ENCODE data around the gene MYO18B.

DNA sequence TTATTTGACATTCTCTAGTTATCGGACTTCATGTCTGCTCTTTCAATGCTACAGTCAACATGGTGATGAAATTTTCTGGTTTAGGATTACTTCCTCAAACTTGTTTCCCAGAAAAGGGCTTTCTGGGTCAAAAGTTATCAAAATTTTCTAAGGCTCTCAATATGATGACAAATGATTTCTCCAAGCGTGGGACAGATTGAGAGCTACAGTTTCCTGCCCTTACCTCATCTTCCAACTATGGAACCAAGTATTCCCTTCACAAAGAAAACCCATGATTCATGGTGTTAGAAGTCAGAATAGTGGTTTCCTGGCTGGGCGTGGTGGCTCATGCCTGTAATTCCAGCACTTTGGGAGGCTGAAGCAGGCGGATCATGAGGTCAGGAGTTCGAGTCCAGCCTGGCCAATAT, 17.8 kb downstream of the MYO18B start:
- TF ChIP-seq, protein P1, sequence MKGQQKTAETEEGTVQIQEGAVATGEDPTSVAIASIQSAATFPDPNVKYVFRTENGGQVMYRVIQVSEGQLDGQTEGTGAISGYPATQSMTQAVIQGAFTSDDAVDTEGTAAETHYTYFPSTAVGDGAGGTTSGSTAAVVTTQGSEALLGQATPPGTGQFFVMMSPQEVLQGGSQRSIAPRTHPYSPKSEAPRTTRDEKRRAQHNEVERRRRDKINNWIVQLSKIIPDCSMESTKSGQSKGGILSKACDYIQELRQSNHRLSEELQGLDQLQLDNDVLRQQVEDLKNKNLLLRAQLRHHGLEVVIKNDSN (IDR thresholded peaks at IDR 0.05), result no peak
- TF ChIP-seq EP300 (IDR thresholded peaks at IDR 0.05; ENCODE audit: borderline replicate concordance) (0 out of 2 replicates have a peak, but pooled peaks have one; percentile 23), YY1 (IDR thresholded peaks at IDR 0.05; ENCODE audit: low read depth) (no peak), EGR1 (IDR thresholded peaks at IDR 0.05) (no peak), CREB1 (IDR thresholded peaks at IDR 0.05; ENCODE audit: low read depth) (no peak), RAD21 (IDR thresholded peaks at IDR 0.05; ENCODE audit: low read depth) (no peak), CEBPB (IDR thresholded peaks at IDR 0.05) (no peak), FOXM1 (IDR thresholded peaks at IDR 0.05; ENCODE audit: borderline replicate concordance, low read depth) (no peak), TAF1 (IDR thresholded peaks at IDR 0.05; ENCODE audit: low read depth) (no peak), TEAD4 (IDR thresholded peaks at IDR 0.05) (0 out of 2 replicates have a peak, but pooled peaks have one; percentile 15)
- TF ChIP-seq, protein P2, sequence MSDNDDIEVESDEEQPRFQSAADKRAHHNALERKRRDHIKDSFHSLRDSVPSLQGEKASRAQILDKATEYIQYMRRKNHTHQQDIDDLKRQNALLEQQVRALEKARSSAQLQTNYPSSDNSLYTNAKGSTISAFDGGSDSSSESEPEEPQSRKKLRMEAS (IDR thresholded peaks at IDR 0.05), result no peak
- TF ChIP-seq, protein P3, sequence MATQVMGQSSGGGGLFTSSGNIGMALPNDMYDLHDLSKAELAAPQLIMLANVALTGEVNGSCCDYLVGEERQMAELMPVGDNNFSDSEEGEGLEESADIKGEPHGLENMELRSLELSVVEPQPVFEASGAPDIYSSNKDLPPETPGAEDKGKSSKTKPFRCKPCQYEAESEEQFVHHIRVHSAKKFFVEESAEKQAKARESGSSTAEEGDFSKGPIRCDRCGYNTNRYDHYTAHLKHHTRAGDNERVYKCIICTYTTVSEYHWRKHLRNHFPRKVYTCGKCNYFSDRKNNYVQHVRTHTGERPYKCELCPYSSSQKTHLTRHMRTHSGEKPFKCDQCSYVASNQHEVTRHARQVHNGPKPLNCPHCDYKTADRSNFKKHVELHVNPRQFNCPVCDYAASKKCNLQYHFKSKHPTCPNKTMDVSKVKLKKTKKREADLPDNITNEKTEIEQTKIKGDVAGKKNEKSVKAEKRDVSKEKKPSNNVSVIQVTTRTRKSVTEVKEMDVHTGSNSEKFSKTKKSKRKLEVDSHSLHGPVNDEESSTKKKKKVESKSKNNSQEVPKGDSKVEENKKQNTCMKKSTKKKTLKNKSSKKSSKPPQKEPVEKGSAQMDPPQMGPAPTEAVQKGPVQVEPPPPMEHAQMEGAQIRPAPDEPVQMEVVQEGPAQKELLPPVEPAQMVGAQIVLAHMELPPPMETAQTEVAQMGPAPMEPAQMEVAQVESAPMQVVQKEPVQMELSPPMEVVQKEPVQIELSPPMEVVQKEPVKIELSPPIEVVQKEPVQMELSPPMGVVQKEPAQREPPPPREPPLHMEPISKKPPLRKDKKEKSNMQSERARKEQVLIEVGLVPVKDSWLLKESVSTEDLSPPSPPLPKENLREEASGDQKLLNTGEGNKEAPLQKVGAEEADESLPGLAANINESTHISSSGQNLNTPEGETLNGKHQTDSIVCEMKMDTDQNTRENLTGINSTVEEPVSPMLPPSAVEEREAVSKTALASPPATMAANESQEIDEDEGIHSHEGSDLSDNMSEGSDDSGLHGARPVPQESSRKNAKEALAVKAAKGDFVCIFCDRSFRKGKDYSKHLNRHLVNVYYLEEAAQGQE (IDR thresholded peaks at IDR 0.05; ENCODE audit: low read depth), result no peak
